ENCODE data around the gene SLC39A2. TPM values are rescaled to one million over a fixed set of nuclear protein-coding genes. Genes with fewer than 3 reads are reported as not detected.

Gene SLC39A2
- total RNA-seq, 1 donor from 2014 or later, result 0.38 TPM

DNA sequence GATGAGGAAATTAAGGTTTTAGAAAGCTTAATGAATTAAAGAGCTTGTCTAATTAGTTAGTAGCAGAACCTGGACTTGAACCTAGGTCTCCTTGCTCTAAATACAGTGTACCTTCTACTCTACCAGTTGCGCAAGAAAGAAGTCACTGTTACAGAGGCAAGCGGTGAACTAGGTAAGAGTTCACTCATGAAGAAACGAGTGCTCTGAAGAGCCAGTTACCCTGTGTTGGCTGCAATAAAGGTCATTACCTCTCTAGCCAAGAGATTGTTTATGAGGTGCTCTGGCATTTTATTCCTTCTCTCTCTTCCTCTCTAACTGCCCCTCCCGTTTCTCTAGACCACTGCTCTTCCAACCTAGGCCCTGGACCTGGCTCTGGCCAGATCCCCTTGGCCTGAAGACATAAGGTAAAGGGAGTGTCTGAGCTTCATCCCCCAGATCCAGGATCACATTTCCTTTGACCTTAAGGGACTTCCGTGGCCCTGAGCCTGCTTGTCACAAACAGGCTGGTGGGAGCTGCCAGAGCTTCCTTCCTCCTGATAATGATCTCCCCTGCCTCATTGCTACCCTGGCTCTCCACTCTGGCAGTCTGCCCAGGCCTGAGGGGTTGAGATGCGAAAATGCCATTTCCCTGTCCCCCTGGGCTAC lies 45.0 kb downstream of the SLC39A2 start:
- DNase-seq (no peak), ATAC-seq (ENCODE audit: low read depth) (no peak)
- H3K4me1 Mint-ChIP-seq, result no peaks in the 10 kb centered on the region
- H3K27ac Mint-ChIP-seq, result no peak overlapping the region
- ChIA-PET CTCF (interaction anchor here (1.5 to 2.4 kb wide), 2 partner anchors 8 to 29 kb away, joined by 6 to 15 read pairs; no protein-coding TSS in a partner anchor), POLR2A (no interaction called here)
- intact Hi-C loops (cut with micrococcal nuclease), result no loop called here
- peaks cover 29% of the 10 kb centered on the region for H3K27me3 Mint-ChIP-seq
- H3K9me3 Mint-ChIP-seq, result no peaks in the 10 kb centered on the region
- TF ChIP-seq, protein P1, sequence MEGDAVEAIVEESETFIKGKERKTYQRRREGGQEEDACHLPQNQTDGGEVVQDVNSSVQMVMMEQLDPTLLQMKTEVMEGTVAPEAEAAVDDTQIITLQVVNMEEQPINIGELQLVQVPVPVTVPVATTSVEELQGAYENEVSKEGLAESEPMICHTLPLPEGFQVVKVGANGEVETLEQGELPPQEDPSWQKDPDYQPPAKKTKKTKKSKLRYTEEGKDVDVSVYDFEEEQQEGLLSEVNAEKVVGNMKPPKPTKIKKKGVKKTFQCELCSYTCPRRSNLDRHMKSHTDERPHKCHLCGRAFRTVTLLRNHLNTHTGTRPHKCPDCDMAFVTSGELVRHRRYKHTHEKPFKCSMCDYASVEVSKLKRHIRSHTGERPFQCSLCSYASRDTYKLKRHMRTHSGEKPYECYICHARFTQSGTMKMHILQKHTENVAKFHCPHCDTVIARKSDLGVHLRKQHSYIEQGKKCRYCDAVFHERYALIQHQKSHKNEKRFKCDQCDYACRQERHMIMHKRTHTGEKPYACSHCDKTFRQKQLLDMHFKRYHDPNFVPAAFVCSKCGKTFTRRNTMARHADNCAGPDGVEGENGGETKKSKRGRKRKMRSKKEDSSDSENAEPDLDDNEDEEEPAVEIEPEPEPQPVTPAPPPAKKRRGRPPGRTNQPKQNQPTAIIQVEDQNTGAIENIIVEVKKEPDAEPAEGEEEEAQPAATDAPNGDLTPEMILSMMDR (IDR thresholded peaks at IDR 0.05), result no peak
- no peak overlapping the region for H3K4me3 Mint-ChIP-seq
- H3K36me3 Mint-ChIP-seq (ENCODE audit: low read depth), result no peaks in the 10 kb centered on the region

DNA sequence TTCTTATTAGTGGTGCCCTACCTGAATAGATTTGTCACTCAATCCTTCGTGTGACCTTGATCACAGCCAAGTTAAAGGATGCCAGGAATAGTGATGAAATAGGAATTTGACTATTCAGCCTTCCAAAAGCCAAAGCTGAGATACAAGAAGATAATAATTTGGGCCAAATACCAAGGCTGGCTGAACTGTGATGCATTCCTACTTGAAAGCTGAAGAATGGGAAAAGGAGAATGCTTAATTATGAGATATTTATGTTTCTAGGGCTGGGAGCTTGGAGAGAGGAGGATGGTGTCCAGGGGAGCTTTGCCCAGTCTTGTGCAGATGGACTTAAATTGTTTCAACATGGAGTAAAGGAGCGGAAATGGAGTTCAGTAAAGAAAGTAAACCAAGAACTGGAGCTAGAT lies 48.3 kb downstream of the SLC39A2 start:
- Mint-ChIP-seq H3K27me3 (peaks cover 21% of the 10 kb centered on the region), H3K27ac (no peak overlapping the region), H3K4me1 (no peaks in the 10 kb centered on the region), H3K4me3 (no peak overlapping the region), H3K9me3 (no peaks in the 10 kb centered on the region), H3K36me3 (ENCODE audit: low read depth) (no peaks in the 10 kb centered on the region)
- ChIA-PET POLR2A (no interaction called here), CTCF (interaction anchor here (1.2 to 2.3 kb wide), 2 partner anchors 20 to 33 kb away, joined by 3 to 9 read pairs; no protein-coding TSS in a partner anchor)
- ATAC-seq (ENCODE audit: low read depth), result no peak
- DNase-seq, result no peak
- intact Hi-C loops (cut with micrococcal nuclease), result no loop called here
- TF ChIP-seq, protein P1 (IDR thresholded peaks at IDR 0.05), result no peak

DNA sequence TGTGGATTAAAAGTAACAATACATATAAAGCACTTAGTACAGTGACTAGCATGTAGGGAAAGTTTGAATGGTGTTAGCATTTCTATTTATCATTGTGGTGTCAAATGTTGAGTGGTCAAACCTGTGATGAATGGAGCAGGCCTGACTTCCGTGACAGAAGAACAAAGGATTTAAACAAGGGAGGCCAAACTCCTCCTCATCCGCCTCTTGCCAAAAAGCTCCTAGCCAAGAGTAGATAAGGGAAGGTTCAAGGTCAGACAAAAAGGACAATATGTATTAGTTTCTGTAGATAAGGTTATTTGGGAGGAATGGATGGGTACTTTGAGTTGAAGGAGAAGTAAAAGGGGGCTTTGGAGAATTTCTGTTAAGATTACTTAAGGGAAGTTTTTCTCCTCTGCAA lies 49.5 kb downstream of the SLC39A2 start:
- Mint-ChIP-seq H3K9me3 (no peaks in the 10 kb centered on the region), H3K4me3 (no peak overlapping the region), H3K4me1 (no peaks in the 10 kb centered on the region), H3K36me3 (ENCODE audit: low read depth) (no peaks in the 10 kb centered on the region), H3K27ac (no peak overlapping the region), H3K27me3 (peaks cover 18% of the 10 kb centered on the region)
- TF ChIP-seq, protein P1 (IDR thresholded peaks at IDR 0.05), result no peak
- ATAC-seq (ENCODE audit: low read depth), result no peak
- ChIA-PET POLR2A (no interaction called here), CTCF (no interaction called here)
- DNase-seq, result no peak
- intact Hi-C loops (cut with micrococcal nuclease), result no loop called here

DNA sequence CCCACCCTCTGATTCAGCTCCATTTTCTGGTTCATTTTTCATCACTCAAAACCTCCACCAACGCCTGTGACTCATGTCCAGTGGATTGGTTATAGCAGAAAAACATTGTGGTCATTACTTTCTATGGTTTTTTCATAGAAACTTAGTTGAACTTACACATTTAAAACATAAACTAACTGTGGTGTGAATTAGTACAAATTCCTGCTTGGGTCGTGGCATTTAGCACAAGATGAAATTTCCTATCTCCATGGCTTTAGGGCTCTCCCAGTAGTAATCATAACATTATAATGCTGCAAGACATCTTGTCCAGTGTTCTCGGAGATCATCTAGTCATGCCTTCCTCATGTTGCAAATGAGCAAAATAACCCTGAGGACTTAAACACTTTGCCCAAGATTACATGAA lies 50.2 kb downstream of the SLC39A2 start:
- ATAC-seq (ENCODE audit: low read depth), result no peak
- POLR2A ChIA-PET, result no interaction called here
- intact Hi-C loops (cut with micrococcal nuclease), result no loop called here
- CTCF ChIA-PET, result no interaction called here
- H3K9me3 Mint-ChIP-seq, result no peaks in the 10 kb centered on the region
- H3K4me1 Mint-ChIP-seq, result no peaks in the 10 kb centered on the region
- no peak overlapping the region for H3K4me3 Mint-ChIP-seq
- TF ChIP-seq, protein P1 (IDR thresholded peaks at IDR 0.05), result no peak
- no peaks in the 10 kb centered on the region for H3K36me3 Mint-ChIP-seq (ENCODE audit: low read depth)
- no peak for DNase-seq
- H3K27ac Mint-ChIP-seq, result no peak overlapping the region
- peaks cover 17% of the 10 kb centered on the region for H3K27me3 Mint-ChIP-seq

DNA sequence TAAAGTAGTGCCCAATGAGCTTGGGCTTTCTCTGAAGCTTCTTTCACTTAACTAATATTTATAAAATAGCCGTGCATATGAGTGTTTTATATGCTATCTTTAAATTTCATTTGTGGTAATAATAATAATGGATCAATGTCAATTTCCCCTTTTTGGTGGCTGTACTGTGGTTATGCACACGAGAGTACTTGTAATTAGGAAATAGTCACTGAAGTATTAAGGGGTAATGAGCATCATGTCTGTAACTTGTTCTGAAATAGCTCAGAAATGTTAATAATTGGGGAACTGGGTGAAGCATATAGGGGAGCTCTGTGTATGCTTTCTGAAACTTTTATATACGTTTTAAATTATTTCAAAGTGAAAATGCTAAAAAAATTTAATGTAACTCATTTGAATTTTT lies 51.5 kb downstream of the SLC39A2 start:
- peaks cover 6% of the 10 kb centered on the region for H3K27me3 Mint-ChIP-seq
- intact Hi-C loops (cut with micrococcal nuclease), result no loop called here
- no peak overlapping the region for H3K4me3 Mint-ChIP-seq
- H3K36me3 Mint-ChIP-seq (ENCODE audit: low read depth), result no peaks in the 10 kb centered on the region
- no peak overlapping the region for H3K27ac Mint-ChIP-seq
- no peaks in the 10 kb centered on the region for H3K4me1 Mint-ChIP-seq
- TF ChIP-seq, protein P1 (IDR thresholded peaks at IDR 0.05), result no peak
- no peaks in the 10 kb centered on the region for H3K9me3 Mint-ChIP-seq
- ATAC-seq (ENCODE audit: low read depth) (no peak), DNase-seq (no peak)
- POLR2A ChIA-PET, result no interaction called here
- CTCF ChIA-PET, result interaction anchor here (1.2 kb wide), 1 partner anchor 36 kb away, joined by 3 read pairs; no protein-coding TSS in a partner anchor

Other genes starting within 250 kb of the SLC39A2 start
- gene EDDM3B, start 230.9 kb upstream of the SLC39A2 start, total RNA-seq, result not detected in 2 replicates
- 9.0 and 10.0 TPM in 2 replicates for gene RNASE6, start 218.0 kb upstream of the SLC39A2 start, total RNA-seq
- gene RNASE1, start 196.4 kb upstream of the SLC39A2 start, total RNA-seq, result not detected in 2 replicates
- not detected in 2 replicates for gene RNASE3, start 107.9 kb upstream of the SLC39A2 start, total RNA-seq
- gene RNASE2, start 43.8 kb upstream of the SLC39A2 start, total RNA-seq, result not detected in 2 replicates
- gene METTL17, start 9.3 kb upstream of the SLC39A2 start, total RNA-seq, result 94.2 and 94.7 TPM in 2 replicates
- gene NDRG2, start 25.8 kb downstream of the SLC39A2 start, total RNA-seq, result 2.1 and 3.9 TPM in 2 replicates
- gene TPPP2, start 30.9 kb downstream of the SLC39A2 start, total RNA-seq, result not detected in 2 replicates
- not detected in 2 replicates for gene RNASE13, start 35.5 kb downstream of the SLC39A2 start, total RNA-seq
- gene RNASE7, start 43.1 kb downstream of the SLC39A2 start, total RNA-seq, result not detected in 2 replicates
- gene RNASE8, start 58.5 kb downstream of the SLC39A2 start, total RNA-seq, result not detected in 2 replicates
- gene ARHGEF40, start 71.0 kb downstream of the SLC39A2 start, total RNA-seq, result 1.0 and 1.4 TPM in 2 replicates
- gene ZNF219, start 99.4 kb downstream of the SLC39A2 start, total RNA-seq, result 1.6 and 2.3 TPM in 2 replicates
- gene TMEM253, start 101.8 kb downstream of the SLC39A2 start, total RNA-seq, result not detected in 2 replicates
- not detected in 2 replicates for gene OR5AU1, start 156.8 kb downstream of the SLC39A2 start, total RNA-seq